HepG2 (cell line): ENCODE measurements around the gene TASOR2. TPM values are rescaled to one million over a fixed set of nuclear protein-coding genes. Genes with fewer than 3 reads are reported as not detected.

Experiments used
- ATAC-seq: fragments of 200-7000 bp; cut with Tn5 transposase; 3 replicates; pipeline ENCODE4 v1.9.1; 2020; ENCODE audit warnings: mild to moderate bottlenecking, moderate library complexity
- BruUV-seq: library from RNA; stranded (reverse); fragments of 400-500 nt; replicated peaks from 2 replicates; lab custom pipeline; 2021; lab: Mats Ljungman, UMichigan
- CTCF ChIA-PET: fragments of 300-600 bp; formaldehyde crosslinking; extraction: SDS; loops from one replicate; lab custom pipeline; 2021; ENCODE audit warnings: low total read pairs, inconsistent platforms, low intra/inter-chr PET ratio; lab: Yijun Ruan, JAX
- POLR2A ChIA-PET: fragments of 350-600 bp; sonication (Branson Sonifier 250); formaldehyde crosslinking; loops from one replicate; lab custom pipeline; 2020; ENCODE audit warnings: antibody characterized with exemption, inconsistent platforms; lab: Yijun Ruan, JAX
- DNase-seq: peaks from one replicate; pipeline ENCODE4 v3.0.0-alpha.2; 2015; ENCODE audit warnings: low spot score
- FAIRE-seq: peaks from 3 replicates; lab custom pipeline; 2011; peaks lifted over from hg19 to GRCh38; lab: Jason Lieb, UNC
- H2AFZ ChIP-seq: one replicate; pipeline ENCODE4 v1.6.1; 2011; ENCODE audit warnings: low read length, inconsistent platforms
- H3K27ac ChIP-seq: fragments of 300-600 bp; 3 replicates; pipeline ENCODE4 v1.8.0; 2011; ENCODE audit warnings: mixed run types, mild to moderate bottlenecking, mixed read lengths, low read length, inconsistent platforms; ENCODE audit not compliant: insufficient read depth; ENCODE audit errors: extremely low read length
- H3K27me3 ChIP-seq, 2 experiments: fragments of 200-600 bp in 1 of 2; 2 replicates in 1 of 2; 3 replicates in 1 of 2; pipeline versions ENCODE4 v1.6.0 to v1.8.0; 2011; ENCODE audit warnings: low read length in 2 of 2, mild to moderate bottlenecking in 2 of 2, moderate library complexity in 2 of 2, inconsistent platforms in 1 of 2; ENCODE audit not compliant: insufficient read depth in 2 of 2, control insufficient read depth in 1 of 2
- H3K36me3 ChIP-seq, 2 experiments: fragments of 200-600 bp in 1 of 2; replicated peaks in 1 of 2; 2 replicates in 1 of 2; 3 replicates in 1 of 2; pipeline versions ENCODE4 v1.5.1 to v1.8.0; 2011; ENCODE audit warnings: low read length in 2 of 2, inconsistent platforms in 1 of 2; ENCODE audit not compliant: insufficient read depth in 2 of 2, control insufficient read depth in 1 of 2
- H3K4me1 ChIP-seq: 2 replicates; pipeline ENCODE4 v1.5.1; 2012; ENCODE audit warnings: low read length, inconsistent platforms; ENCODE audit not compliant: insufficient read depth
- H3K4me2 ChIP-seq: 2 replicates; pipeline ENCODE4 v1.6.0; 2011; ENCODE audit warnings: low read depth, low read length, inconsistent platforms
- H3K4me3 ChIP-seq, 3 experiments: fragments of 200-600 bp in 1 of 3; sonication (generic), shearing (Covaris generic) in 1 of 3; replicated peaks in 1 of 3; 2 replicates each; pipeline ENCODE4 v1.5.1; 2011 to 2016; ENCODE audit warnings: low read length in 3 of 3, inconsistent platforms in 2 of 3, low read depth in 2 of 3, mild to moderate bottlenecking in 2 of 3, control low read depth in 1 of 3, mixed read lengths in 1 of 3; ENCODE audit not compliant: insufficient read depth in 1 of 3
- H3K79me2 ChIP-seq: one replicate; pipeline ENCODE4 v1.6.1; 2011; ENCODE audit warnings: low read length, inconsistent platforms; ENCODE audit not compliant: insufficient read depth
- H3K9ac ChIP-seq: 2 replicates; pipeline ENCODE4 v1.6.0; 2011; ENCODE audit warnings: mild to moderate bottlenecking, low read depth, low read length, inconsistent platforms; ENCODE audit not compliant: insufficient read depth
- H3K9me3 ChIP-seq: 2 replicates; pipeline ENCODE4 v1.5.1; 2012; ENCODE audit warnings: mild to moderate bottlenecking, low read length
- H4K20me1 ChIP-seq: 2 replicates; pipeline ENCODE4 v1.6.0; 2011; ENCODE audit warnings: inconsistent platforms, mild to moderate bottlenecking, low read length, moderate library complexity; ENCODE audit not compliant: insufficient read depth
- ATF6 ChIP-seq: sonication (generic); formaldehyde crosslinking; conservative IDR thresholded peaks from 2 replicates; pipeline ENCODE4 v1.4.0; 2020; ENCODE audit warnings: missing genetic modification reagents
- HNF1B ChIP-seq: sonication (generic); formaldehyde crosslinking; IDR thresholded peaks from 2 replicates; pipeline ENCODE4 v1.5.1; 2020; ENCODE audit warnings: mild to moderate bottlenecking, moderate library complexity, missing genetic modification reagents
- KDM5B ChIP-seq: sonication (generic); formaldehyde crosslinking; IDR thresholded peaks from 2 replicates; pipeline ENCODE4 v1.4.0; 2020; ENCODE audit warnings: missing genetic modification reagents, mild to moderate bottlenecking, borderline replicate concordance
- MLLT10 ChIP-seq: sonication (generic); formaldehyde crosslinking; IDR thresholded peaks from 2 replicates; pipeline ENCODE4 v1.4.0; 2020; ENCODE audit warnings: missing genetic modification reagents
- POLR2A ChIP-seq, 2 experiments: IDR thresholded peaks; 2 replicates each; pipeline ENCODE4 v1.6.1; 2011; ENCODE audit warnings: low read depth in 2 of 2, low read length in 2 of 2, mild to moderate bottlenecking in 1 of 2, moderate library complexity in 1 of 2; ENCODE audit not compliant: insufficient read depth in 1 of 2
- SYNCRIP ChIP-seq: fragments of 200-400 bp; formaldehyde crosslinking; IDR thresholded peaks from 2 replicates; pipeline ENCODE4 v1.6.1; 2018; ENCODE audit warnings: mild to moderate bottlenecking, low read depth, low read length; ENCODE audit not compliant: insufficient read depth
- TBX2 ChIP-seq: sonication (generic); formaldehyde crosslinking; IDR thresholded peaks from 2 replicates; pipeline ENCODE4 v1.5.0; 2020; ENCODE audit warnings: missing genetic modification reagents, mild to moderate bottlenecking, borderline replicate concordance
- THRA ChIP-seq: sonication (generic); formaldehyde crosslinking; IDR thresholded peaks from 2 replicates; pipeline ENCODE4 v1.4.0; 2020; ENCODE audit warnings: missing genetic modification reagents, borderline replicate concordance
- ZNF431 ChIP-seq: sonication (generic); formaldehyde crosslinking; IDR thresholded peaks from 2 replicates; pipeline ENCODE4 v1.9.0; 2022; ENCODE audit warnings: missing genetic modification reagents, low read depth, mild to moderate bottlenecking, borderline replicate concordance
- ZNF543 ChIP-seq: sonication (generic); formaldehyde crosslinking; IDR thresholded peaks from 2 replicates; pipeline ENCODE4 v1.4.0; 2020; ENCODE audit warnings: mild to moderate bottlenecking, missing genetic modification reagents
- ZNF773 ChIP-seq: sonication (generic); formaldehyde crosslinking; IDR thresholded peaks from 2 replicates; pipeline ENCODE4 v1.4.0; 2020; ENCODE audit warnings: missing genetic modification reagents, borderline replicate concordance
- ZSCAN29 ChIP-seq: sonication (generic); formaldehyde crosslinking; conservative IDR thresholded peaks from 2 replicates; pipeline ENCODE4 v1.4.0; 2020; ENCODE audit warnings: mild to moderate bottlenecking, missing genetic modification reagents
- WGBS: methylation state at CpG from one replicate; pipeline ENCODE4 v1.1.6; 2017; ENCODE audit warnings: low lambda C conversion rate; 5-methylcytosine and 5-hydroxymethylcytosine counted together
- in situ Hi-C: cut with HindIII; loops from 2 replicates; pipeline ENCODE4 v1.10.0; 2017; ENCODE audit warnings: low pct_unique_long_range_greater_than_20kb; ENCODE audit not compliant: extremely low pct_ligation_motif_present
- intact Hi-C: fragments of 100-400 bp; cut with micrococcal nuclease; formaldehyde crosslinking; loops from one replicate; pipeline ENCODE4 v1.10.0; 2022; ENCODE audit not compliant: unreplicated experiment
- polyA plus RNA-seq, 8 experiments: library from polyadenylated mRNA; depleted of rRNA in 3 of 8; stranded (reverse) in 7 of 8; unstranded in 1 of 8; fragments of >200 nt; fragmentation: Illumina TruSeq in 4 of 8; extraction: Trizol in 4 of 8; gene quantifications; 2 replicates each; pipeline versions ENCODE4 v1.2.1 to v1.2.3, GENCODE V29; 2011 to 2016; ENCODE audit warnings: low read depth in 4 of 8, missing spikeins in 1 of 8, mixed read lengths in 1 of 8; ENCODE audit not compliant: insufficient read depth in 1 of 8
- total RNA-seq, 5 experiments: library from RNA; depleted of rRNA; stranded (reverse); fragments of >200 nt; fragmentation: Illumina TruSeq; extraction: Trizol; gene quantifications; 2 replicates each; pipeline ENCODE4 v1.2.3, GENCODE V29; 2016; ENCODE audit warnings: low read depth in 1 of 5

The TASOR2 gene
- total and polyA plus RNA-seq, 2 of the 13 experiments (the other 11 are each of a cell fraction or from before 2014, with no cell fraction given) = 24.2 to 55.3 TPM

- Histone ChIP-seq H3K36me3 (no peaks in the 10 kb centered on the region), H3K9ac (no peak overlapping the region), H3K4me1 (peaks cover 51% of the 10 kb centered on the region), H3K4me2 (no peak overlapping the region), H2AFZ (no peak overlapping the region), H3K79me2 (peaks cover 100% of the 10 kb centered on the region), H3K4me3 (no peak overlapping the region), H3K27me3 (no peaks in the 10 kb centered on the region), H4K20me1 (no peaks in the 10 kb centered on the region), H3K9me3 (no peaks in the 10 kb centered on the region), H3K27ac (no peak overlapping the region)
- FAIRE-seq = no peak
- no peak for DNase-seq
- TF ChIP-seq ZNF431 (CRISPR knock-in tag) (no peak), THRA (no peak), ZNF773 (no peak), ZNF543 (CRISPR knock-in tag) (no peak), KDM5B (CRISPR knock-in tag) (no peak), ATF6 (CRISPR knock-in tag) (no peak), SYNCRIP (no peak), TBX2 (no peak), HNF1B (no peak), MLLT10 (CRISPR knock-in tag) (no peak), POLR2A (IDR thresholded peaks at IDR 0.05; ENCODE audit: insufficient read depth in 1 of 2, low read depth in 2 of 2, low read length in 2 of 2) (no peak), ZSCAN29 (CRISPR knock-in tag) (no peak)
- POLR2A ChIA-PET = no interaction called here
- CTCF ChIA-PET = no interaction called here
- ATAC-seq = no peak
- in situ Hi-C loops (no loop called here), intact Hi-C loops (no loop called here)
- 98% methylated on average over 1 of the region's 1 CpG for WGBS
- BruUV-seq = no TSS peak
Measured at GRCh38 chr10:5698062-5698461, 13.4 kb downstream of the TASOR2 start.
